Omental fat pad (tissue), 4 donors: ENCODE results near the gene SAPCD1. TPM values are rescaled to one million over a fixed set of nuclear protein-coding genes. Genes with fewer than 3 reads are reported as not detected.
"Not testable (repeated sequence)": the region's sequence is repeated elsewhere in the genome, so short reads cannot be mapped to it uniquely, and the experiment has no call there.

ENCODE experiments used
- ATAC-seq: fragments of 150-250 bp; one replicate; pipeline ENCODE4 v1.9.1; 2016; ENCODE audit warnings: mild to moderate bottlenecking, moderate library complexity; ENCODE audit not compliant: low FRiP score
- DNase-seq: peaks from one replicate; pipeline ENCODE4 v3.0.0-alpha.2; 2019; ENCODE audit warnings: low spot score
- total RNA-seq, 4 donors: library from RNA; depleted of rRNA; stranded (reverse); fragments of >200 nt; gene quantifications; one replicate each; pipeline ENCODE4 v1.1.0, GENCODE V29; 2016
- TF ChIP-seq, protein P1 (sequence below), 3 donors: fragments of 450-650 bp; IDR thresholded peaks; one replicate each; pipeline ENCODE4 v1.5.1; 2016 to 2017; ENCODE audit warnings: antibody characterized with exemption in 3 of 3, mild to moderate bottlenecking in 3 of 3, moderate library complexity in 2 of 3

The SAPCD1 gene
- total RNA-seq, 4 donors from 2014 or later, result not detected

- DNase-seq, result no peak
- TF ChIP-seq, protein P1, sequence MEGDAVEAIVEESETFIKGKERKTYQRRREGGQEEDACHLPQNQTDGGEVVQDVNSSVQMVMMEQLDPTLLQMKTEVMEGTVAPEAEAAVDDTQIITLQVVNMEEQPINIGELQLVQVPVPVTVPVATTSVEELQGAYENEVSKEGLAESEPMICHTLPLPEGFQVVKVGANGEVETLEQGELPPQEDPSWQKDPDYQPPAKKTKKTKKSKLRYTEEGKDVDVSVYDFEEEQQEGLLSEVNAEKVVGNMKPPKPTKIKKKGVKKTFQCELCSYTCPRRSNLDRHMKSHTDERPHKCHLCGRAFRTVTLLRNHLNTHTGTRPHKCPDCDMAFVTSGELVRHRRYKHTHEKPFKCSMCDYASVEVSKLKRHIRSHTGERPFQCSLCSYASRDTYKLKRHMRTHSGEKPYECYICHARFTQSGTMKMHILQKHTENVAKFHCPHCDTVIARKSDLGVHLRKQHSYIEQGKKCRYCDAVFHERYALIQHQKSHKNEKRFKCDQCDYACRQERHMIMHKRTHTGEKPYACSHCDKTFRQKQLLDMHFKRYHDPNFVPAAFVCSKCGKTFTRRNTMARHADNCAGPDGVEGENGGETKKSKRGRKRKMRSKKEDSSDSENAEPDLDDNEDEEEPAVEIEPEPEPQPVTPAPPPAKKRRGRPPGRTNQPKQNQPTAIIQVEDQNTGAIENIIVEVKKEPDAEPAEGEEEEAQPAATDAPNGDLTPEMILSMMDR (IDR thresholded peaks at IDR 0.05), result no peak
- ATAC-seq, result no peak
Observed at GRCh38 chr6:31794294-31794865, 31.9 kb downstream of the SAPCD1 start.

DNA sequence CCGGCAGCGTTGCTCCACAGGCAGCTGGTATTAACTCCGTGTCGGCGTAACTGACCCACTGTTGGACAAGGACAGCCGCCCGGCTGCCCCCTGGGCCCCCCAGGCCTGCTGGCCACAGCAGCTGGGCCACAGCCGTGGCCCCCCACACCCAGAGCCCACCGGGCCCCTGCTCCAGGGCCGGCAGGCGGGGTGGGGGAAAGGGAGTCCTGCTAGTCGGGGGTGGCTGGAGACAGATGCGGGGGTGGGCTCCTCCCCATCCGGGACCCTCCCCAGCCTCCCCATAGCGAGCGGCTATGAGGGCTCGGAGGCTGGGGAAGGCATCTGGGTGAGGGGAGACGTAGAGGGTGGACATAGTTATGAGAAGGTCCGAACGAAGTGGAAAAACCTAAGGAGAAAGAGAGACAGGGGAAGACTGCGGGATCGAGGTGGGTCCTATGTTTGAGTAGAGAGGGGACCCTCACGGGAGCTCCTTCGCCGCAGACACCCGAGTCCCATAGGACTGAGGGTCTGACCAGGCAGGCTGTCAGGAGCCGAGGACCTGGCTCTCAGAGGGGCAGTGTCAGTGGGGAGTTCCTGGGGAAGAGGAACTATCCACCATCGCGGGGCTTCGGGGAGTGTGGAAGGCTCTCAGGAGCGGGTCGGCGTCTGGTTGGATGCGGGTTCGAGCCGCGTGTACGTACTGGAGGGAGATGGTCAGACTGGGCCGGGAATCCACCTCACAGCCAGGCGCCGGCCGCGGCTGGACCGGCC lies 32.6 kb downstream of the SAPCD1 start:
- DNase-seq, result no peak
- peak; percentile 17 for ATAC-seq
- TF ChIP-seq, protein P1 (IDR thresholded peaks at IDR 0.05), result no peak

DNA sequence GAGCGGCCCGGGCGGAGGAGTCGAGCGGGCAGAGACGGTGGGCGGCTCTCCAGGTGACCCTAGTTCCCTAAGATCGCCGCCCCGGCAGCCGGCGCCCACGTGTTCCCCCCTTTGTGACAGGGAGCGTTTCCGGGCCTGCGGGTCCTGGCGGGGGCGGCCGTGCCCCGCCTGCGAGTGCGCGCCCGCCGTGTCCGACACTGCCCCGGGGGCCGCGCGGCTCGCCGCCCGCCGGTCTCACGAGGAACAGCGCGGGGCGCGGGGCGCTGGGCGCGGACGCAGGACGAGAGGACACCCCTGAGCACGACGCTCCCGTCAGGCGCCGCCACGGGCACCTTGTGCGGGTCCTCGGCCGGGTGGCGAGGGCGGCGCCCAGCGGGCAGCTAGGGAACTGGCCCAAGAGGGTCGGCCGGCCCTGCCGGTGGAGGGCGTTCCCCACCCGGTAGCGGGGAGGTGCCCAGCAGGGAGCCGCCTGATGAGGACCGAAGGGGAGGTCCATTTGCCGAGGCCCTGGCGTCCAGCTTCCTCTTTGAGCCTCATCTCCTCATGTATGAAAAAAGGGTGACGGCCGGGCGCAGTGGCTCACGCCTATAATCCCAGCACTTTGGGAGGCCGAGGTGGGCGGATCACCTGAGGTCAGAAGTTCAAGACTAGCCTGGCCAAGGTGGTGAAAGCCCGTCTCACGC lies 33.3 kb downstream of the SAPCD1 start, which contains the start of gene VARS1:
TSS of gene VARS1 (minus strand) at position 137 of the 683 bp plus-strand sequence. CDS start 535 bp downstream, outside the sequence.
- ATAC-seq (peak; percentile 95), DNase-seq (peak; percentile 59)
- TF ChIP-seq, protein P1 (IDR thresholded peaks at IDR 0.05), result peak in 2 of 3 donors; percentile 3 to 92

DNA sequence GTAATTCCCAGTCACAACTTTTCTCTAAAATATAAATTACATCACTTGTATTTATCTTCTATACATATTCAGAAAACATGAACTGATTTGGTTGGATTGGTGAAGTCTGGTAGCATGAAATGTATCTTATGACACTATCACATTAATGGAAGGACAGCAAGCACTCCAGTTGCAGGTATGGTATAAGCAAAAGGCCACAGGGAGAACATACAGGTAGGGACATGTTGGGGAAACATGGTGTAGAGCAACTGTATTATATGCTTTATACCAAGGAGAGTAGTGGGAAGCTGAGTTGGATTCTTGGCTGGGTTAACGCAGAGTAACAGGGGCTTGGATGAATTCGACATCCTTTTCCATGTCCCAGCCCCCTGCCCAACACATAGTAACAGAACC lies 34.5 kb downstream of the SAPCD1 start:
- TF ChIP-seq, protein P1 (IDR thresholded peaks at IDR 0.05), result no peak
- DNase-seq (no peak), ATAC-seq (no peak)

DNA sequence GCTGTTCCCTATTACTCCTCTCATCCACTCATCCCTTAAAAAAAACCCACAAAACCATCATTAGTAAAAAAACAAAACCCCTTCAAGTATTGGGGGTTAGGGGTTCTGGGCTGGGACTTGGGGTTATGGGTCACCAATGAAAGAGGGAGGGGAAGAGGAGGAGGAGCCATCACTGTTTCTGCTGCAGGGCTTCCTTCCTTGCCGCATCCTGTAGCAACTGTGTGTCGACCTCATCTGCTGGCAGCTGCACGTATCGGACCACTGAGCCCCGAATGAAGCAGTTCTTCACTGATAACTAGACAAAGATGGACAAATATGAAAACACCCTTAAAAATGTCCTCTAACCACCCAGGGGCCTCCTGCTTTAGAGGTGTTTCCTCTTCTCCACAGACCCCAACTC lies 35.1 kb downstream of the SAPCD1 start:
- ATAC-seq, result no peak
- TF ChIP-seq, protein P1 (IDR thresholded peaks at IDR 0.05), result no peak
- DNase-seq, result no peak

DNA sequence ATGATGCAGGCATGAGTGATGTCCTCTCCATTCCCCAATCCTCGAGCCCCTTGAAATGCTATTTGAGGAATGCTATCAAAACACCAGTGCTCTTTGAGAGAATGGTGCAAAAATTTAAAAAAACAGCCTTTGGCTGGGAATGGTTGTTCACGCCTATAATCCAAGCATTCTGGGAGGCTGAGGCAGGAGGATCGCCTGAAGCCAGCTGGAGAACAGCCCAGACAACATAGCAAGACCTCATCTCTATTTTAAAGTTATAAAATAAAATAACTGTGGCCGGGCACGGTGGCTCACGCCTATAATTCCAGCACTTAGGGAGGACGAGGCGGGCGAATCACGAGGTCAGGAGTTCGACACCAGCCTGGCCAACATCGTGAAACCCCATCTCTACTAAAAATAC lies 37.3 kb downstream of the SAPCD1 start:
- DNase-seq (no peak), ATAC-seq (no peak)
- TF ChIP-seq, protein P1 (IDR thresholded peaks at IDR 0.05), result no peak

DNA sequence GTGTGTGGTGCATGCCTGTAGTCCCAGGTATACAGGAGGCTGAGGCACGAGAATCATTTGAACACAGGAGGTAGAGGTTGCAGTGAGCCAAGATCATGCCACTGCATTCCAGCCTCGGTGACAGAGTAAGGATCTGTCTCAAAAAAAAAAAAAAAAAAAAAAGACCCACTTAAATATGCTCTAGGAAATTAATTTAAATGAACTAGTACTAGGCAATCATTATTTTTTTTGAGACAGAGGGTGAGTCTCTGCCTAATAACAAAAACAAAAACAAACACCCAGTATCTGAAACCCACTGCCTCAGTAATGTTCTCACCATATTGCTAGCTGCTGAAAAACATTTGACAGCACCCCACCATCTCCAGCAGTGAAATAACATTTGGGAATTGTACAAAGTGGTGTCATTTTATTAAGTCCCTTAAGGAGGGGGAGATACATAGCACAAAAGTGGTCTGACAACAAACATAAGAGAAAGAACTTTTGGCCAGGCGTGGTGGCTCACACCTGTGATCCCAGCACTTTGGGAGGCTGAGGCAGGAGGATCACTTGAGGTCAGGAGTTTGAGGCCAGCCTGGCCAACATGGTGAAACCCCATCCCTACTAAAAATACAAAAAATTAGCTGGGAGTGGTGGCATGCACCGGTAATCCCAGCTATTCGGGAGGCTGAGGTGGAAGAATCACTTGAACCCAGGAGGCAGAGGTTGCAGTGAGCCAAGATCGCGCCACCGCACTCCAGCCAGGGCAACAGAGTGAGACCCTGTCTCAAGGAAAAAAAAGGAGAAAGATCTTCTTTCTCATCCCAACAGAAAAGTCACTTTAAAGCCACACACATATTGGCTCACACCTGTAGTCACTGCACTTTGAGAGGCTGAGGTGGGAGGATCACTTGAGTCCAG lies 38.8 kb downstream of the SAPCD1 start:
- DNase-seq, ATAC-seq: not testable (repeated sequence)
